Spleen (tissue), 11 donors: ENCODE data around the gene PRKG1. TPM values are rescaled to one million over a fixed set of nuclear protein-coding genes. Genes with fewer than 3 reads are reported as not detected.
"Not testable (repeated sequence)": the region's sequence is repeated elsewhere in the genome, so short reads cannot be mapped to it uniquely, and the experiment has no call there.

Source experiments
- DNase-seq: peaks from one replicate; pipeline ENCODE4 v3.0.0-alpha.2; 2020
- H3K27ac ChIP-seq, 8 donors: fragments of 200-600 bp; sonication (generic) in 7 of 8; 1 replicate in 4 of 8; 2 replicates in 4 of 8; pipeline versions ENCODE4 v1.5.0 to v1.8.0; 2016 to 2021; ENCODE audit warnings: inconsistent platforms in 4 of 8, mild to moderate bottlenecking in 4 of 8, moderate library complexity in 1 of 8
- H3K27me3 ChIP-seq, 7 donors: fragments of 200-600 bp; sonication (generic) in 6 of 7; replicated peaks in 1 of 7; 1 replicate in 4 of 7; 2 replicates in 3 of 7; pipeline versions ENCODE4 v1.5.0 to v1.8.0; 2016 to 2021; ENCODE audit warnings: inconsistent platforms in 3 of 7, mild to moderate bottlenecking in 1 of 7
- H3K36me3 ChIP-seq, 6 donors: fragments of 200-600 bp; sonication (generic) in 5 of 6; 1 replicate in 4 of 6; 2 replicates in 2 of 6; pipeline versions ENCODE4 v1.5.0 to v1.8.0; 2016 to 2021; ENCODE audit warnings: inconsistent platforms in 2 of 6
- H3K4me1 ChIP-seq, 6 donors: fragments of 200-600 bp; sonication (generic) in 5 of 6; 1 replicate in 3 of 6; 2 replicates in 3 of 6; pipeline versions ENCODE4 v1.5.0 to v1.8.0; 2016 to 2021; ENCODE audit warnings: inconsistent platforms in 3 of 6
- H3K4me3 ChIP-seq, 8 donors: fragments of 200-600 bp; sonication (generic) in 7 of 8; 1 replicate in 4 of 8; 2 replicates in 4 of 8; pipeline versions ENCODE4 v1.5.0 to v1.8.0; 2016 to 2021; ENCODE audit warnings: inconsistent platforms in 4 of 8, mild to moderate bottlenecking in 4 of 8, moderate library complexity in 2 of 8
- H3K9me3 ChIP-seq, 8 donors: fragments of 200-600 bp; sonication (generic) in 7 of 8; 1 replicate in 4 of 8; 2 replicates in 4 of 8; pipeline versions ENCODE4 v1.5.0 to v1.8.0; 2016 to 2021; ENCODE audit warnings: inconsistent platforms in 4 of 8
- POLR2A ChIP-seq, 3 donors: fragments of 450-650 bp; IDR thresholded peaks; one replicate each; pipeline ENCODE4 v1.5.1; 2017; ENCODE audit warnings: antibody characterized with exemption in 3 of 3, mild to moderate bottlenecking in 1 of 3
- POLR2AphosphoS5 ChIP-seq, 3 donors: sonication (generic); formaldehyde crosslinking; IDR thresholded peaks; one replicate each; pipeline ENCODE4 v1.5.1; 2017; ENCODE audit warnings: antibody characterized with exemption in 3 of 3
- WGBS, 5 donors: extraction: QIAGEN DNeasy Blood & Tissue Kit in 3 of 5; methylation state at CpG; one replicate each; pipeline versions ENCODE4 v1.1.5 to v1.1.7; 2013 to 2018; 5-methylcytosine and 5-hydroxymethylcytosine counted together
- intact Hi-C: fragments of 100-400 bp; cut with DNase I; formaldehyde crosslinking; loops from one replicate; pipeline ENCODE4 v1.15.0; 2023; ENCODE audit warnings: low total_unique reads
- polyA plus RNA-seq, 3 donors: library from polyadenylated mRNA; stranded (reverse); fragments of 200-250 nt; gene quantifications; one replicate each; pipeline ENCODE4 v1.2.1, GENCODE V29; 2013
- total RNA-seq, 7 donors: library from RNA; depleted of rRNA in 3 of 7; stranded (reverse); fragments of >200 nt in 3 of 7; fragmentation: NEBNext Ultra II Directional in 4 of 7; extraction: Animal tissue kit (Norgen Biotek cat#: 25700) in 4 of 7; gene quantifications; one replicate each; pipeline versions ENCODE4 v1.1.0 to v1.2.1, GENCODE V29; 2016 to 2021
- TF ChIP-seq, protein P1 (sequence below), 11 experiments: fragments of 200-600 bp in 7 of 11; fragments of 450-650 bp in 4 of 11; sonication (generic) in 4 of 11; IDR thresholded peaks in 8 of 11; conservative IDR thresholded peaks in 3 of 11; 1 replicate in 7 of 11; 2 replicates in 4 of 11; pipeline versions ENCODE4 v1.4.0 to v1.8.0; 2016 to 2021; ENCODE audit warnings: antibody characterized with exemption in 11 of 11, inconsistent platforms in 4 of 11, mild to moderate bottlenecking in 1 of 11
- donor health status: healthy with polysubstance abuse.
- donor health status: DM: no; HTN: no; CAD: no; lungs with moderate emphysema.
- donor health status: DM: no; HTN: no; CAD: no.
- donor health status: Bipolar disorder and iron deficiency.
- donor health status: healthy.
- donor health status: DM: no; HTN: no; CAD: no.
- donor health status: DM: yes; HTN: yes; CAD: no.

PRKG1 gene
- total and polyA plus RNA-seq, 10 donors, result 0.65 to 10.5 (median 7.2) TPM

DNA sequence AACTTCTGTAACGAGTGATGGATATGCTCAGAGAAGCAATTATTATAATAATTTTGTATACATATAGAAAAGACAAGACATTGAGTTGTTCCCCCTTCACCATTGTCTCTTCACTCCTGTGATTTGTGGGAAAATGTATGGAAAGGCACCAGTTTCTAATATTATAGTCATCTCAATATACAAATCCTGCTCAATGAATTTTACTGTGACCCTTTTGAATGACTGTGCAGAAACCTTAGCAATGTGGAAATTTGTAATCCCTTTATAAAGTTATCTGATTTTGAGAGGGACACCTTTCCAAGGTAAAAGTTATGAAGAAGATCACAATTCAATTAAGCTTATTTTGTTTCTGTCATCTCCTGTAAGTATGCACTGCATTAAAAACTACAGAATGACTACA is 1165.5 kb downstream of the PRKG1 start:
- TF ChIP-seq POLR2A (IDR thresholded peaks at IDR 0.05) (no peak), POLR2AphosphoS5 (IDR thresholded peaks at IDR 0.05) (no peak)
- TF ChIP-seq, protein P1, sequence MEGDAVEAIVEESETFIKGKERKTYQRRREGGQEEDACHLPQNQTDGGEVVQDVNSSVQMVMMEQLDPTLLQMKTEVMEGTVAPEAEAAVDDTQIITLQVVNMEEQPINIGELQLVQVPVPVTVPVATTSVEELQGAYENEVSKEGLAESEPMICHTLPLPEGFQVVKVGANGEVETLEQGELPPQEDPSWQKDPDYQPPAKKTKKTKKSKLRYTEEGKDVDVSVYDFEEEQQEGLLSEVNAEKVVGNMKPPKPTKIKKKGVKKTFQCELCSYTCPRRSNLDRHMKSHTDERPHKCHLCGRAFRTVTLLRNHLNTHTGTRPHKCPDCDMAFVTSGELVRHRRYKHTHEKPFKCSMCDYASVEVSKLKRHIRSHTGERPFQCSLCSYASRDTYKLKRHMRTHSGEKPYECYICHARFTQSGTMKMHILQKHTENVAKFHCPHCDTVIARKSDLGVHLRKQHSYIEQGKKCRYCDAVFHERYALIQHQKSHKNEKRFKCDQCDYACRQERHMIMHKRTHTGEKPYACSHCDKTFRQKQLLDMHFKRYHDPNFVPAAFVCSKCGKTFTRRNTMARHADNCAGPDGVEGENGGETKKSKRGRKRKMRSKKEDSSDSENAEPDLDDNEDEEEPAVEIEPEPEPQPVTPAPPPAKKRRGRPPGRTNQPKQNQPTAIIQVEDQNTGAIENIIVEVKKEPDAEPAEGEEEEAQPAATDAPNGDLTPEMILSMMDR (IDR thresholded peaks at IDR 0.05 in 8 of 11, conservative IDR thresholded peaks at IDR 0.05 in 3 of 11), result no peak
- WGBS, 5 donors, result 76 to 94% (median 84%) methylated on average over 1 of the region's 1 CpG

DNA sequence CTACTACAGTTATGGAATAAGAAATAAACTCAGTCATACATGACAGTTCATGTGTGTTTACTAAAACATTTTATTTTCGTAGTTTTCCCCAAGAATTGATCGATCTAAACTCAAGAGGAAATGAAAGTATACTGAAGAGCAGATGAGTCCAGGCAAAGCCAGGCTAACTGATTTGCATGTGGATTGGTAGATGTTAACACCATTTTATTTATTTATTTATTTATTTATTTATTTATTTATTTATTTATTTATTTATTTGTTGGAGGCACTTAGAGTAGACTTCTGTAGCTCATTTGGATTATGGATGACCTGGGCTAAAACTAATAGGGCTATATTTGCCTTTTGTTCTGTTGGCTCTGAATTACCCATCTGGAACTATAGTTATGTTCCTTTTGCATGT is 1171.3 kb downstream of the PRKG1 start:
- no peak for TF ChIP-seq POLR2A (IDR thresholded peaks at IDR 0.05)
- no peak for TF ChIP-seq POLR2AphosphoS5 (IDR thresholded peaks at IDR 0.05)
- TF ChIP-seq, protein P1 (IDR thresholded peaks at IDR 0.05 in 8 of 11, conservative IDR thresholded peaks at IDR 0.05 in 3 of 11), result no peak
- intact Hi-C loops, result no loop called here

More for the DNA sequence above, 1165.5 kb downstream of the PRKG1 start:
- Histone ChIP-seq H3K27ac (no peak overlapping the region), H3K4me1 (no peaks in the 10 kb centered on the region), H3K4me3 (no peak overlapping the region), H3K27me3 (no peaks in the 10 kb centered on the region), H3K9me3 (no peaks in the 10 kb centered on the region), H3K36me3 (no peaks in the 10 kb centered on the region)
- no peak for DNase-seq
- intact Hi-C loops, result no loop called here

DNA sequence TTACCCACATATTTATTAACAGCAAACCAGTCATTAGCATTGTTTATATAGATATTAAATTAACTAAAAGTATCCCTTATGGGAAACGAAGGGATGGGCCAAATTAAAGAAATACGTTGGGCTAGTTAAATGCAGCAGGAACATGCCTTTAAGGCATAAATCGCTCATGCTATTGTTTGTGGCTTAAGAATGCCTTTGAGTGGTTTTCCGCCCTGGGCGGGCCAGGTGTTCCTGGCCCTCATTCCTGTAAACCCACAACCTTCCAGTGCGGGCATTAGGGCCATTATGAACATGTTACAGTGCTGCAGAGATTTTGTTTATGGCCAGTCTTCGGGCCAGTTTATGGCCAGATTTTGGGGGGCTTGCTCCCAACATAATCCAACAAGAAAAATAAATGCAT is 1173.6 kb downstream of the PRKG1 start:
- not testable (repeated sequence) for H3K4me3 ChIP-seq

More for the DNA sequence above, 1171.3 kb downstream of the PRKG1 start:
- H3K27ac ChIP-seq, result no peak overlapping the region
- H3K4me1 ChIP-seq, result no peaks in the 10 kb centered on the region
- no peaks in the 10 kb centered on the region for H3K9me3 ChIP-seq
- H3K27me3 ChIP-seq, result no peaks in the 10 kb centered on the region
- DNase-seq, result no peak
- 73 to 77% (median 76%) methylated on average over 2 of the region's 2 CpGs for WGBS, 5 donors
- peak overlapping the region in 1 of 8 donors; percentile 19 for H3K4me3 ChIP-seq
- H3K36me3 ChIP-seq, result no peaks in the 10 kb centered on the region

DNA sequence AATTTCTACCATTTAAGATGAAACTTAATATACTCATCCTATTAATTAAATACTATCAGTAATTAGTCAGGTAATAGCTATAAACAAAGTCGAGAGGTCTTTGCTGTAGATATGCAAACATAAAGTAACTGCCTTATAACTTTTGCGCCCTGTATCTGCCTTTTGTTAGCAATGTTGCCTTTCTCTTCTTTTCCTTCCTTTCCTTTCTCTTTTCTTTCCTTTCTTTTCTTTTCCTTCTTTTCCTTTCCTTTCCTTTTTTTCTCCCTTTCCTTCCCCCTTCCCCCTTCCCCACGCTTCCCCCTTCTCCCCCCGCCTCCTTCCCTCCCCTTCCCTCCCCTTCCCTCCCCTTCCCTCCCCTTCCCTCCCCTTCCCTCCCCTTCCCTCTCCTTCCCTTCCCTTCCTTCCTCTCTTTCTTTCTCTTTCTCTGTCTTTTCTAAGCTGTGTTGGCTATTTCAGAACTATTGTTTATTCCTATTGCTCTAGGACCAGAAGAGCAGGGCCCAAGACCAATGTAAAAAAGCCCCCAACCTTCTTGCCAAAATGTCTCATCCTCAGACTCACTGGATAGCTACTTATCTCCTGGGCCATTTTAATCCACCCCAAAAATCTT is 1174.5 kb downstream of the PRKG1 start:
- intact Hi-C loops, result no loop called here
- Histone ChIP-seq H3K27me3 (no peaks in the 10 kb centered on the region), H3K9me3 (no peaks in the 10 kb centered on the region), H3K4me3 (no peak overlapping the region), H3K4me1 (no peaks in the 10 kb centered on the region), H3K27ac (no peak overlapping the region), H3K36me3 (no peaks in the 10 kb centered on the region)
- no peak for DNase-seq
- 85 to 89% (median 88%) methylated on average over 4 of the region's 4 CpGs for WGBS, 5 donors
- TF ChIP-seq, protein P1 (IDR thresholded peaks at IDR 0.05 in 8 of 11, conservative IDR thresholded peaks at IDR 0.05 in 3 of 11), result no peak
- TF ChIP-seq POLR2AphosphoS5 (IDR thresholded peaks at IDR 0.05), result no peak
- no peak for TF ChIP-seq POLR2A (IDR thresholded peaks at IDR 0.05)

More for the DNA sequence above, 1173.6 kb downstream of the PRKG1 start:
- H3K4me1 ChIP-seq, intact Hi-C loops, DNase-seq, H3K27ac ChIP-seq, H3K27me3 ChIP-seq, H3K9me3 ChIP-seq, H3K36me3 ChIP-seq: not testable (repeated sequence)
- 86 to 92% (median 90%) methylated on average over 7 of the region's 7 CpGs for WGBS, 5 donors
